ENCODE results near the gene KCNAB1. TPM values are rescaled to one million over a fixed set of nuclear protein-coding genes. Genes with fewer than 3 reads are reported as not detected.

The KCNAB1 gene
- total and polyA plus RNA-seq, 12 donors, result 1.4 to 5.0 (median 2.5) TPM

- H3K36me3 ChIP-seq, result no peaks in the 10 kb centered on the region
- H3K9me3 ChIP-seq, result no peaks in the 10 kb centered on the region
- 86 to 97% methylated on average over 4 of the region's 4 CpGs for WGBS, 2 donors
- ATAC-seq (no peak), DNase-seq (no peak)
- intact Hi-C loops (cut with DNase I), result no loop called here
- H3K4me1 ChIP-seq, result peaks cover 0 to 12% (median 0%) of the 10 kb centered on the region in 9 donors
- no peak for TF ChIP-seq CTCF (IDR thresholded peaks at IDR 0.05)
- H3K4me3 ChIP-seq, result no peak overlapping the region
- H3K27me3 ChIP-seq, result no peaks in the 10 kb centered on the region
- no peak overlapping the region for H3K27ac ChIP-seq
Observed at GRCh38 chr3:156360083-156360482, 239.7 kb downstream of the KCNAB1 start.

- no peak overlapping the region for H3K4me3 ChIP-seq
- no peaks in the 10 kb centered on the region for H3K9me3 ChIP-seq
- peaks cover 0 to 12% (median 0%) of the 10 kb centered on the region in 9 donors for H3K4me1 ChIP-seq
- no peak for TF ChIP-seq CTCF (IDR thresholded peaks at IDR 0.05)
- 67 to 72% methylated on average over 5 of the region's 5 CpGs for WGBS, 2 donors
- DNase-seq, result no peak
- no peak overlapping the region for H3K27ac ChIP-seq
- intact Hi-C loops (cut with DNase I), result no loop called here
- no peaks in the 10 kb centered on the region for H3K36me3 ChIP-seq
- ATAC-seq, result peak in 2 of 8 donors; percentile 19 to 48
- no peaks in the 10 kb centered on the region for H3K27me3 ChIP-seq
Observed at GRCh38 chr3:156360963-156361362, 240.6 kb downstream of the KCNAB1 start.

- no peak overlapping the region for H3K4me3 ChIP-seq
- H3K27ac ChIP-seq, result no peak overlapping the region
- peaks cover 0 to 5% (median 0%) of the 10 kb centered on the region in 9 donors for H3K4me1 ChIP-seq
- H3K27me3 ChIP-seq, result no peaks in the 10 kb centered on the region
- ATAC-seq, result no peak
- no peak for DNase-seq
- no peaks in the 10 kb centered on the region for H3K36me3 ChIP-seq
- no peaks in the 10 kb centered on the region for H3K9me3 ChIP-seq
- intact Hi-C loops (cut with DNase I), result no loop called here
- no peak for TF ChIP-seq CTCF (IDR thresholded peaks at IDR 0.05)
- 87 to 94% methylated on average over 3 of the region's 3 CpGs for WGBS, 2 donors
Observed at GRCh38 chr3:156366559-156366958, 246.2 kb downstream of the KCNAB1 start.

GRCh38 chr3:156368189-156368588 is 247.8 kb downstream of the KCNAB1 start:
- Histone ChIP-seq H3K27me3 (no peaks in the 10 kb centered on the region), H3K9me3 (no peaks in the 10 kb centered on the region), H3K36me3 (no peaks in the 10 kb centered on the region), H3K4me1 (peaks cover 0 to 5% (median 0%) of the 10 kb centered on the region in 9 donors), H3K4me3 (no peak overlapping the region), H3K27ac (no peak overlapping the region)
- ATAC-seq, result no peak
- TF ChIP-seq CTCF (IDR thresholded peaks at IDR 0.05), result no peak
- no peak for DNase-seq
- 70 to 73% methylated on average over 3 of the region's 3 CpGs for WGBS, 2 donors
- intact Hi-C loops (cut with DNase I), result no loop called here
